HUES48 (cell line): Measurements from ENCODE around the gene ARPC5.
"Not testable (repeated sequence)": the region's sequence is repeated elsewhere in the genome, so short reads cannot be mapped to it uniquely, and the experiment has no call there.

Experiments used
- H3K27ac ChIP-seq: one replicate; pipeline ENCODE4 v1.7.0; 2013; ENCODE audit warnings: low read depth, low read length, inconsistent platforms
- H3K27me3 ChIP-seq: 2 replicates; pipeline ENCODE4 v1.6.1; 2013; ENCODE audit warnings: mild to moderate bottlenecking, low read length; ENCODE audit not compliant: control insufficient read depth, insufficient read depth
- H3K36me3 ChIP-seq: 2 replicates; pipeline ENCODE4 v1.6.1; 2013; ENCODE audit warnings: low read length; ENCODE audit not compliant: control insufficient read depth, insufficient read depth
- H3K4me1 ChIP-seq: 2 replicates; pipeline ENCODE4 v1.6.1; 2013; ENCODE audit warnings: mild to moderate bottlenecking, low read length; ENCODE audit not compliant: control insufficient read depth, insufficient read depth
- H3K4me3 ChIP-seq: 2 replicates; pipeline ENCODE4 v1.5.1; 2013; ENCODE audit warnings: mild to moderate bottlenecking, low read depth, low read length
- H3K9ac ChIP-seq: 2 replicates; pipeline ENCODE4 v1.6.1; 2013; ENCODE audit warnings: mild to moderate bottlenecking, low read depth, low read length, moderate library complexity
- H3K9me3 ChIP-seq: 2 replicates; pipeline ENCODE4 v1.6.1; 2013; ENCODE audit warnings: low read length; ENCODE audit not compliant: control insufficient read depth, insufficient read depth

The ARPC5 gene

DNA sequence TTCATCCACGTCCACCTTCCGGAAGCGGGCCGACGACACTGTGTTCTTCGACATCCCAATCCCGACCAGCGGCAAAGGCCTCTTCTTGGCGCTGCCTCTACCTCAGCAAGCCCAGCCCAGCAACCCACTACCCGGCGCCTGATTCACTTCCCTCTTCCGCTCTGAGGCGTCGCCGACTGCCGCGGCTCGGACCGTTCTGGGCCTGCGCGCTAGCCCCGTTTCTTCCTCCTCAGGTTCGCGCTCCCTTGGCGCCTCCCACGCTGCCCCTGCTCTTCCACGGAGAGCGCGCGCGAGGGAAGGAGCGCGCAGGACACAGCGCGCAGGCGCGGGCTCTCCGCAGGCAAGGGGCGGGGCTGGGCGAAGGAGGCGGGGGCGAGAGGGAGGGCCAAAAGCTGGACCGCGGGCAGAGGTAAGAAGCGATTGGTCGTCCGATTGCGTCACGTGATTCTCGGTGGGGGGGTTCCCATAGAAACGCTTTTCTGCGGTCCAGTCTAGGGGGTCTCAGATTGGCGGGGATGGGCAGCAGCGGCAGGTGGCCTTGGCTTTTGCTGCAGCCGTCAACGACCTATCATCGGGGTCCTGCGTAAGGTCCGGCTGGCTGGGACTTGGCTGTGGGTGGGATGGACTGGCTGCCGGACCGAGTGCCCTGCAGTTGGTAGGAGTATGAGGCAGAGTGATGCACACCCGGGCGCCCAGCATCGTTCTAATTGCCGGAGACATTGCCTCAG lies at the start of gene ARPC5:
TSS of gene ARPC5 (minus strand) at position 178 of the 728 bp plus-strand sequence. CDS start at position 54, 124 bp downstream.
- Histone ChIP-seq H3K9ac (peak within 1 kb of the TSS; percentile 64), H3K27me3 (peaks cover 18% of the 10 kb centered on the region), H3K36me3 (peaks cover 16% of the 10 kb centered on the region), H3K4me3 (peak within 1 kb of the TSS; percentile 74), H3K27ac (peak within 1 kb of the TSS; percentile 81), H3K9me3 (no peaks in the 10 kb centered on the region), H3K4me1 (peaks cover 22% of the 10 kb centered on the region)

DNA sequence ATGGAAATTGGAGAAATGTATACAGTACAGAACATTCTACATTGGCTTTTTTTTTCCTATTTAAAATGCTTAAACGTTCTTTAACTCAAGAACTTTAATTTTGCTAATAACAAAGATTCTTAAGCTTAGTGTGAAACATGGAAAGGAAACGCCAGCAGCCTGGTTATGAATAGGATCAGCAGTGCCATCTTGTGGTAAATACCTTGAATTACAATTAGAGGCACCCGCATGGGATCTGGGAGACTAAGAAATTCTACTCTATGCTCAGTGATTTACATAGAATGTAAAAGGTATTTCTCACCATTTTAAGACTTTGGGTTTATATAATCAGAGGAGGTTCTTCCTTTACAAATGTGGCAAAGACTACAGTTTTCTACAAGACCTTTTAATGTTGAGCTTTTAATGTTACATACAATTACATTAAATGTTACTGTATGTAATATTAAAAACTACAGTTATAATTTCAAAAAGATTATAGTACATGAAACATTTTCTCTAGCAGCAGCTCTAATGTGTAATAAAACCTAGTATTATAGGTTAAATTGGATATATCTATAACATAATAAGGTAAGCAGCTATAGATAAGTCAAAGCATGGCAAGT lies 49.6 kb upstream of the ARPC5 start:
- H3K4me1 ChIP-seq, result no peaks in the 10 kb centered on the region
- H3K27me3 ChIP-seq, result no peaks in the 10 kb centered on the region
- no peak overlapping the region for H3K9ac ChIP-seq
- H3K36me3 ChIP-seq, result no peaks in the 10 kb centered on the region
- H3K27ac ChIP-seq, result no peak overlapping the region
- no peak overlapping the region for H3K4me3 ChIP-seq
- H3K9me3 ChIP-seq, result no peaks in the 10 kb centered on the region

GRCh38 chr1:183679363-183679762 lies 43.8 kb upstream of the ARPC5 start:
- not testable (repeated sequence) for H3K9ac ChIP-seq, H3K9me3 ChIP-seq, H3K4me3 ChIP-seq, H3K36me3 ChIP-seq, H3K27me3 ChIP-seq, H3K4me1 ChIP-seq, H3K27ac ChIP-seq

GRCh38 chr1:183678819-183679218 lies 43.2 kb upstream of the ARPC5 start:
- Histone ChIP-seq H3K27ac (no peak overlapping the region), H3K4me1 (no peaks in the 10 kb centered on the region), H3K27me3 (no peaks in the 10 kb centered on the region), H3K9me3 (no peaks in the 10 kb centered on the region), H3K9ac (no peak overlapping the region), H3K4me3 (no peak overlapping the region), H3K36me3 (no peaks in the 10 kb centered on the region)

DNA sequence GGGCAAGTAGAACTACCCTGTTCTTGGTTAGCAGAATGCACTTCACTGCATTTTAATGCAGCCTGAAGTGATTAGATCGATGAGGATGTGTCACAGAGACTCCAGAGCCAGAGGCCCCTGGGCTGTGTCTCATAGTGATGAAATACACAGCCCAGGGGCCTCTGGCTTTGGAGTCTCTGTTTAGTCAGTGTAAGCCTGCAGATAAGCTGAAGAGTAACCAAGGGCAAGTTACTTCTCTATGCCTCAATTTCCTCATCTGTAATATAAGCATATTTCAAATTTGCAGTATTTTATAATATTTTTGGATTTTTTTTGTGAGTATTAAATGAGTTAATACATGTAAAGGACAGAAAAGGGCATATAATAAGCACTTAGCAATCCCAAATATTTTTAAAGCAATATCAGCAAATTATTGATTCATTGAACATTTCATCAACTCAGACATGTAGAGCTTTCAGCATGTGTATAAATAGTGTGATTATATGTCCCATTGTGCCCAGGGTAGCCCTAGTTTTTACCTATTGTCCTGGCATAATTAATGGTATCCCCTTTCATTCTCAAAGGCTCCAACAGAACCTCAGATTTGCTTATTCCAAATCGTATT lies 41.1 kb upstream of the ARPC5 start:
- H3K9me3 ChIP-seq, result no peaks in the 10 kb centered on the region
- no peak overlapping the region for H3K27ac ChIP-seq
- H3K9ac ChIP-seq, result no peak overlapping the region
- H3K27me3 ChIP-seq, result no peaks in the 10 kb centered on the region
- H3K36me3 ChIP-seq, result no peaks in the 10 kb centered on the region
- no peak overlapping the region for H3K4me3 ChIP-seq
- no peaks in the 10 kb centered on the region for H3K4me1 ChIP-seq

DNA sequence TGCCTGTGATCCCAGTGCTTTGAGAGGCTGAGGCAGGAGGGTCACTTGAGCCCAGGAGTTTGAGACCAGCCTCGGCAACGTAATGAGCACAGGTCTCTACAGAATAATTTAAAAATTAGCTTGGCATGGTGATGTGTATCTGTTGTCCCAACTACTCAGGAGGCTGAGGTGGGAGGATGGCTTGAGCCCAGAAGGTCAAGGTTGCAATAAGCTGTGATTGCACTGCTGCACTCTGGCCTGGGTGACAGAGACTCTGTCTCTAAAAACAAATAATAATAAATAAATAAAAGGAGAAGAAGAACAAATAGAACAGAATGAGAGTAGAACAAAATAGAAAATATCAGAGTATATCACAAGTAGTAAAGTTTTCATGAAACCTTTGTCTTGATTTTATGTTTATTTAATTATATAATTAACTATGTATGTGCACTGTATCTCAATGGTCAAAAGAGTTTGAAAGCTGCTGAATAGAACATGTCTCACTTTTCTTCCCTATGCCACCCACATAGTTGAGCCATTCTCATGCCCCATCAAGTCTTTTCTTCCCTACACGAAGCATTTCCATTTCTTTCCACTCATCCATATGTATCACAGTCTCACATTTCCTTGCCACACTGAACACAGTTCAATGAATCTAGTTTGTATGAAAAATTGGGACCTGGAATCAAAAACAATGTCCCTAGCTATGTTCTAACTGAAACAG lies 40.5 kb upstream of the ARPC5 start:
- H3K4me1 ChIP-seq, result no peaks in the 10 kb centered on the region
- no peak overlapping the region for H3K4me3 ChIP-seq
- H3K9ac ChIP-seq, result no peak overlapping the region
- no peaks in the 10 kb centered on the region for H3K27me3 ChIP-seq
- no peaks in the 10 kb centered on the region for H3K9me3 ChIP-seq
- H3K27ac ChIP-seq, result no peak overlapping the region
- no peaks in the 10 kb centered on the region for H3K36me3 ChIP-seq

- no peaks in the 10 kb centered on the region for H3K27me3 ChIP-seq
- H3K36me3 ChIP-seq, result no peaks in the 10 kb centered on the region
- H3K4me3 ChIP-seq, result no peak overlapping the region
- no peak overlapping the region for H3K27ac ChIP-seq
- H3K9ac ChIP-seq, result no peak overlapping the region
- no peaks in the 10 kb centered on the region for H3K4me1 ChIP-seq
- peaks cover 6% of the 10 kb centered on the region; the same call in 1 of the 2 replicates for H3K9me3 ChIP-seq
Observed at GRCh38 chr1:183675381-183675780, 39.8 kb upstream of the ARPC5 start.

- Histone ChIP-seq H3K36me3 (no peaks in the 10 kb centered on the region), H3K9me3 (peaks cover 6% of the 10 kb centered on the region; the same call in 1 of the 2 replicates), H3K9ac (no peak overlapping the region), H3K4me3 (no peak overlapping the region), H3K27me3 (no peaks in the 10 kb centered on the region), H3K4me1 (no peaks in the 10 kb centered on the region), H3K27ac (no peak overlapping the region)
Observed at GRCh38 chr1:183674886-183675285, 39.3 kb upstream of the ARPC5 start.

DNA sequence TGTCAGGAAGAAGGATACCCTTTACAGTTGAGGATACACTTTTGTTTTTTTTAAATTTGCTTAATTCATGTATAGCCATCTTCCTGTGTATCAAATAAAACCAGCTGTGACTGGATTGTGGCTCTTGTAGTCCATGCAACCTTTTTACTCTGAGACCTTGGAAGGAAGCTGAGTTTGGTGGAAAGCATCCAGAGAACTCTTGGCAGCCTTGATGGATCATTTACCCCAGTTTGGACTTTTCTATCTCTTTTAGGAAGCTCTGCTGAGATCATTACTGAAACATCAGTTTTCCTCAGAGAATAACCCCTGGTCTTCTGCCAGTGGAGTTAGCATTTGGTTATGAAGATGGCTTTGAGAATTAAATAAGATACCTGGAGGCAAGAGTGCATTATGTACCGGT lies 38.8 kb upstream of the ARPC5 start:
- peaks cover 6% of the 10 kb centered on the region; the same call in 1 of the 2 replicates for H3K9me3 ChIP-seq

GRCh38 chr1:183673605-183674323 lies 38.2 kb upstream of the ARPC5 start:
- Histone ChIP-seq H3K4me3 (no peak overlapping the region), H3K9me3 (peaks cover 6% of the 10 kb centered on the region; the same call in 1 of the 2 replicates), H3K27ac (no peak overlapping the region), H3K36me3 (no peaks in the 10 kb centered on the region), H3K9ac (no peak overlapping the region), H3K27me3 (no peaks in the 10 kb centered on the region), H3K4me1 (no peaks in the 10 kb centered on the region)

More for the DNA sequence above, 38.8 kb upstream of the ARPC5 start:
- H3K27ac ChIP-seq, result no peak overlapping the region
- no peaks in the 10 kb centered on the region for H3K36me3 ChIP-seq
- H3K27me3 ChIP-seq, result no peaks in the 10 kb centered on the region
- no peak overlapping the region for H3K9ac ChIP-seq
- H3K4me1 ChIP-seq, result no peaks in the 10 kb centered on the region
- H3K4me3 ChIP-seq, result no peak overlapping the region
